HG03439 (cell line): ENCODE data around the gene PRKCA.
"Not testable (repeated sequence)": the region's sequence is repeated elsewhere in the genome, so short reads cannot be mapped to it uniquely, and the experiment has no call there.

Experiments
- ATAC-seq: cut with Tn5 transposase; IDR thresholded peaks from one replicate; pipeline ENCODE4 v1.9.1; 2021; ENCODE audit warnings: mild to moderate bottlenecking, moderate library complexity; ENCODE audit not compliant: unreplicated experiment

Gene PRKCA

DNA sequence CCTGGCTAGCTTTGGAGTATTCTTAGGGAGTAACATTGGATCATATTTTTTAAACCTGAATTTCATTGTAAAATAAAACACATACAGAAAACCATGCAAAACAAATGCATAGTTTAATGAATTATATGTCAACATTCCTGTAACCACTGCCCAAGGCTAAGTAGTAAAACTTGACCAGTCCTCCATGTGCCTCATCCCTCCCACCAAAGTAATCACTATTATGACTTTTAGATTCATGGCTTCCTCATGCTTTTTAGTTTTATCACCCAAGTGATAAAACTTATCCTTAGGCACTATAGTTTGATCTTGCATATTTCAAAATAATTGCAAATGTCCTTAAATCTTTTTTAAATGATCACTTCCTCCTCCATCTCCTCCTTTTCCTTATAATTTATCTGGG lies 20.4 kb downstream of the PRKCA start:
- no peak for ATAC-seq

GRCh38 chr17:66324381-66325004 lies 22.1 kb downstream of the PRKCA start:
- not testable (repeated sequence) for ATAC-seq

GRCh38 chr17:66326476-66327047 lies 24.1 kb downstream of the PRKCA start:
- ATAC-seq: no peak

GRCh38 chr17:66330646-66331037 lies 28.2 kb downstream of the PRKCA start:
- no peak for ATAC-seq

GRCh38 chr17:66331038-66331816 lies 28.8 kb downstream of the PRKCA start:
- ATAC-seq: no peak

DNA sequence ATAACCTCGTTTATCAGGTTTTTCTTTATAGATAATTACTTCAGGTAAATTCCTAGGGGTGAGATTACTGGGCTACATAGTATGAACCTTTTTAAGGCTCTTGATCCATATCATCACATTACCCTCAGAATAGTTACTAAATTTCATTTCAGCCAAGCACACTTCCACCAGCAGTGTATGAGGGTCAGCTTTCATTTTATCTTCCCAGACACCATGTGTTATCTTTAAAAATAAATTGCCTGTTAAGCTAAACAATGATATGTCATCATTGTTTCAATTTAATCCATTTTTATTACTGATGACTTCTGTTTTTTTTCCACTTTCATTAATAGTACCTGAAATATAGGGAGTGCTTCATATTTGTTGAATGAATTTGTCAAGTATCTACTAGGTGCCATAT lies 33.4 kb downstream of the PRKCA start:
- ATAC-seq: no peak

DNA sequence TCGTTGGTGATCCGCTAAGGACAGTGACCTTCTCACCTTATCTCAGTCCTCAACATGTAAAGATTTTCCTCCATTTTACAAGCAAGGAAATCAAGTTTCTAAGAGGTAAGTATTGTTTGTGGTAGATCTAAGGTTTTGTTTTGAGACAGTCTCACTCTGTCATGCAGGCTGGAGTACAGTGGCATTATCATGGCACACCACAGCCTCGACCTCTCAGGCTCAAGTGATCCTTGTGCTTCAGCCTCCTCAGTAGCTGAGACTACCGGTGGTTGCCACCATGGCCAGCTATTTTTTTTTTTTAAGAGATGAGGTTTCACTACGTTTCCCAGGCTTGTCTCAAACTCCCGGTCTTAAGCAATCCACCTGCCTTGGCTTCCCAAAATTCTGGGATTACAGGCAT lies 34.9 kb downstream of the PRKCA start:
- no peak for ATAC-seq

- no peak for ATAC-seq
Measured at GRCh38 chr17:66337866-66338485, 35.6 kb downstream of the PRKCA start.

- ATAC-seq: no peak
Measured at GRCh38 chr17:66338937-66339336, 36.5 kb downstream of the PRKCA start.

- ATAC-seq: no peak
Measured at GRCh38 chr17:66339561-66339960, 37.1 kb downstream of the PRKCA start.

DNA sequence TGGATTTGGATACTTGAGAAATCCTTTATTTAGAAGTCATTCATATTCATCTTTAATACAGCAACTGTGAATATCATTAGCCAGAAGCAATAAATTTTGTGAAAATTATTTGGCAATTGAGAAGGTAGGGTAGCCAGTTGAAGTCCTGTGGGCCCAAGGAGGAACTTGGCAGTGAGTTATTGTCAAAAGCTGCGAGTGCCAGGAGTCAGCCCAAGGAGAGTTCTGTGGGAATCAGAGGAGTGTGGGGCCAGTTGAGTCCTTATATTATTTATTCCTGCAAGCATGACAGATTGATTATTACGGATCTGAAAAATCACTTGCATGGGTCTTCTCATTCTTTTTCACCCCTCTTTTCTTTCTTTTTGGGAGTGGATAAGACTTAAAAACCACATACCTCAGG lies 38.3 kb downstream of the PRKCA start:
- ATAC-seq: no peak

DNA sequence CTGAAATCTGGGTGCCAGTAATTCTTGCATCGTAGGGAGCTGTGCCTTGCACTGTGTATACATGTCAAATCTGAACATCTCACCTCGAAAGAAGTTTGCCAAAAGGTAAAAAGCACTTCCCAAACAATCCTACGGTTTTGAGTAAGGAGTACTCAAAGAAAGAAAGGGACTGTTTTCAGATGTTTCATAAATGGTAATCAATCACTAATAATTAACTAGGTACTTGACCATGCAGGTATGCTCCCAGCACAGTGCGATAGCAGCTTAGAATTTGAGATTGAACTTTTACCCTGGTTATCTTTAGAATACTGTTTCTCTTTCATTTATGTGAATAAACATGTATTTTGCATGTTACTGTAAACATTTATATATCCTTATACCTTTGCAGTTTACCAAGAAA lies 39.0 kb downstream of the PRKCA start:
- ATAC-seq: no peak

- not testable (repeated sequence) for ATAC-seq
Measured at GRCh38 chr17:66342263-66342662, 39.9 kb downstream of the PRKCA start.

GRCh38 chr17:66343531-66344078 lies 41.2 kb downstream of the PRKCA start:
- no peak for ATAC-seq

DNA sequence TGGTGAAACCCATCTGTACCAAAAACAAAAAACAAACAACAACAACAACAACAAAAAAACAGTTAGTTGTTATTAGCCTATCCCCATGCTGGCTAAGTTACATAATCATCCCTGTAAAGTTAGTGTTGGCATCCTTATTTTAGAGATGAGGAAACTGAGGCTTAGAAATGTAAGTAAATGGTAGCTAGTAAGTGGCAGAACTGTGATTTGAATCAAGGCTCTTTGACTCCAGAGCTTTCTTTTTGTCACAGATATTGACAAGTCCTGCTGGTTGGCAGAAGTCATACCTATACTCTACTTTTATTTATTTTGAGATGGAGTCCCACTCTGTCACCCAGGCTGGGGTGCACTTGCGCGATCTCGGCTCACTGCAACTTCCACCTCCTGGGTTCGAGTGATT lies 42.1 kb downstream of the PRKCA start:
- no peak for ATAC-seq

DNA sequence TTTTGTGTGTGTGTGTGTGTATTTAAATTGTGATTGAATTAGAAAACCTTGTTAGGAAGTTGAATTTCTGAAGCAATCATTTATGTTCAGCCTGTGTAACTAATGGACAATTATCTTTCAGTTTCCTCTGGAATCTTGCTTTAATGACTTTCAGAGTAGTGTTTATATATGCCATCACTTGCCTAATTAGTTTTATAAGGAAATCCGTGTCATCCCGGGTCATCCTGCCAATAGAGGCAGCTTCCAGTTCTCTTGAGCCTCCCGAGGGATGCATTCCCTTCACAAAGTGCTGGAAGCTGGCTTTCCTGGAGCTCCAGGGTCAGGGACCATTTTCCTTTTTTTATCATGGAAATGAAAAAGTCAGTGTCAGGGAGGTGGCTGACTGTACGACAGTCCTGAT lies 42.9 kb downstream of the PRKCA start:
- ATAC-seq: no peak

DNA sequence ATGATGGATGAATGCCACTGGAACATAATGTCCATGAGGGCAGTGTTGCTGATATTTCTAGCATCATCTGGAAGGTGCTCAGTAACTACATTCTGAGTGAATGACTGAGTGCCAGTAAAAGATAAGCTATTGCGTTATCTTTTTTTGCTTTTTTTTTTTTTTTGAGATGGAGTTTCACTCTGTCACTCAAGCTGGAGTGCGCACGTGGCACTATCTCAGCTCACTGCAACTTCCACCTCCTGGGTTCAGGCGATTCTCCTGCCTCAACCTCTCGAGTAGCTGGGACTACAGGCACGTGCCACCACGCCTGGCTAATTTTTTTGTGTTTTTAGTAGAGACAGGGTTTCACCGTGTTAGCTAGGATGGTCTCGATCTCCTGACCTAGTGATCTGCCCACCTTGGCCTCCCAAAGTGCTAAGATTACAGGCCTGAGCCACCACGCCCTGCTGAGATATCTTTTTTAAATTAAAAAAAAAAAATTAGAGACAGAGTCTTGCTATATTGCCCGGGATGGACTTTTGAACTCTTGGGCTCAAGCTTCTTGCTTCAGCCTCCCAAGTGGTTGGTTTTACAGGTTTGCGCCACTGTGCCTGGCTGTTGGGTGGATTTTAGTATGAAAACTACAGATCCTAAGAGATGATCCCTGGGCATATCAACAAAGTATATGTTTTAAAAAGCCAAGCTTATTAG lies 43.7 kb downstream of the PRKCA start:
- not testable (repeated sequence) for ATAC-seq

DNA sequence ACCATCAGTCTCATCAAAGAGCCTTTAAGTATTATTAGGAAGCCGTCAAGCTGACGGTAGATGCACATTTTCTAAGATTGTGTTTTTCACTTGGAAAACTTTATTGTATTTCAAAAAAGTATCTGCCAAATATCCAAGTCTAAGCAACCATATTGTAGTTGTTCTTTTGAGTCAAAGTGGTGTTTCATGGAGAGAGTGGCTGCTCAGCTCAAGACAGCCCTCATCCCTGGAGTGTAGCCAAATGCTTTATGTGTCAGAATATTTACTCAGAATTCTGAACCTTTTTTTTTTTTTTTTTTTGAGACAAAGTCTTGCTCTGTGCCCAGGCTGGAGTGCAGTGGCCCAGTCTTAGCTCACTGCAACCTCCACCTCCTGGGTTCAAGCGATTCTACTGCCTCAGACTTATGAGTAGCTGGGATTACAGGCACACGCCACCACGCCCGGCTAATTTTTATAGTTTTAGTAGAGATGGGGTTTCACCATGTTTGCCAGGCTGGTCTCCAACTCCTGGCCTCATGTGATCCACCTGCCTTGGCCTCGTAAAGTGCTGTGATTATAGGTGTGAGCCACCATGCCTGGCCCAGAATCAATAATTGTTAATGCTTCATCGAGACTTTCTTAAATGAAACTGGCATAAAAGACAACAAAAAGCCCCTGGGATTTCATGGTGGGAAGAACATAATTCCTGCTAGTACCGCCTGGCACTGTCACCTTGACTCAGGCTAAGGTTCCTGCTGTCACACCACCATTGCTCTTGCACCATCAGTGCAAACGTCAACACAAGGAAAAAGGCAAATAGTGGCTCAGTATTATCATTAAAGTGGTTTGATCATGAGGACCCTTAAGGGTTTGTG lies 45.5 kb downstream of the PRKCA start:
- ATAC-seq: no peak

GRCh38 chr17:66348584-66349165 lies 46.3 kb downstream of the PRKCA start:
- no peak for ATAC-seq
